Esophagus muscularis mucosa (tissue), 4 donors: ENCODE data around the gene DAB1. TPM values are rescaled to one million over a fixed set of nuclear protein-coding genes. Genes with fewer than 3 reads are reported as not detected.

Experiments used
- DNase-seq: peaks from one replicate; pipeline ENCODE4 v3.0.0-alpha.2; 2017; ENCODE audit errors: extremely low spot score
- H3K27ac ChIP-seq, 4 donors: fragments of 200-600 bp; sonication (generic); replicated peaks in 1 of 4; 1 replicate in 3 of 4; 2 replicates in 1 of 4; pipeline ENCODE4 v1.5.1; 2016 to 2019; ENCODE audit warnings: mild to moderate bottlenecking in 1 of 4
- H3K27me3 ChIP-seq, 4 donors: fragments of 200-600 bp; sonication (generic); one replicate each; pipeline versions ENCODE4 v1.5.1 to v1.6.0; 2016 to 2019
- H3K36me3 ChIP-seq, 4 donors: fragments of 200-600 bp; sonication (generic); one replicate each; pipeline ENCODE4 v1.5.1; 2016 to 2019
- H3K4me1 ChIP-seq, 4 donors: fragments of 200-600 bp; sonication (generic); one replicate each; pipeline ENCODE4 v1.5.1; 2016 to 2019
- H3K4me3 ChIP-seq, 4 donors: fragments of 200-600 bp; sonication (generic); 1 replicate in 2 of 4; 2 replicates in 2 of 4; pipeline ENCODE4 v1.5.1; 2016 to 2019; ENCODE audit warnings: mild to moderate bottlenecking in 4 of 4, moderate library complexity in 1 of 4
- H3K9me3 ChIP-seq, 4 donors: fragments of 200-600 bp; sonication (generic); 1 replicate in 3 of 4; 2 replicates in 1 of 4; pipeline ENCODE4 v1.5.1; 2016 to 2019
- CTCF ChIP-seq, 3 experiments: fragments of 200-600 bp in 2 of 3; fragments of 450-650 bp in 1 of 3; sonication (generic) in 2 of 3; IDR thresholded peaks; one replicate each; pipeline ENCODE4 v1.5.1; 2017 to 2019; ENCODE audit warnings: antibody characterized with exemption in 3 of 3, mild to moderate bottlenecking in 2 of 3, moderate library complexity in 1 of 3
- EP300 ChIP-seq: sonication (generic); formaldehyde crosslinking; IDR thresholded peaks from one replicate; pipeline ENCODE4 v1.6.1; 2017; ENCODE audit warnings: antibody characterized with exemption
- POLR2A ChIP-seq: fragments of 450-650 bp; IDR thresholded peaks from one replicate; pipeline ENCODE4 v1.6.1; 2017; ENCODE audit warnings: antibody characterized with exemption, moderate library complexity, mild to moderate bottlenecking, low read depth
- POLR2AphosphoS5 ChIP-seq, 2 donors: sonication (generic); formaldehyde crosslinking; IDR thresholded peaks; one replicate each; pipeline ENCODE4 v1.6.1; 2017; ENCODE audit warnings: antibody characterized with exemption in 2 of 2
- WGBS: methylation state at CpG from one replicate; pipeline ENCODE4 v1.1.5; 2018; 5-methylcytosine and 5-hydroxymethylcytosine counted together
- intact Hi-C: fragments of 100-400 bp; cut with DNase I; formaldehyde crosslinking; loops from one replicate; pipeline ENCODE4 v1.15.1; 2023
- total RNA-seq, 4 donors: library from RNA; depleted of rRNA; stranded (reverse); fragments of >200 nt; gene quantifications; one replicate each; pipeline versions ENCODE4 v1.1.0 to v1.2.1, GENCODE V29; 2016

The DAB1 gene
- total RNA-seq, 4 donors from 2014 or later = 0.26 to 1.3 (median 0.37) TPM

GRCh38 chr1:57020216-57020615, 403.6 kb downstream of the DAB1 start:
- H3K4me1 ChIP-seq = peaks cover 0 to 7% (median 0%) of the 10 kb centered on the region in 4 donors
- no peaks in the 10 kb centered on the region for H3K27me3 ChIP-seq
- H3K9me3 ChIP-seq = no peaks in the 10 kb centered on the region
- H3K4me3 ChIP-seq = no peak overlapping the region
- 71% methylated on average over 1 of the region's 1 CpG for WGBS
- no peak overlapping the region for H3K27ac ChIP-seq
- H3K36me3 ChIP-seq = no peaks in the 10 kb centered on the region
- DNase-seq = no peak
- intact Hi-C loops = no loop called here
- no peak for TF ChIP-seq CTCF (IDR thresholded peaks at IDR 0.05)
- TF ChIP-seq POLR2AphosphoS5 (IDR thresholded peaks at IDR 0.05) = no peak
- no peak for TF ChIP-seq POLR2A
- TF ChIP-seq EP300 = no peak

GRCh38 chr1:57019236-57019839, 404.5 kb downstream of the DAB1 start:
- Histone ChIP-seq H3K36me3 (no peaks in the 10 kb centered on the region), H3K27ac (no peak overlapping the region), H3K27me3 (no peaks in the 10 kb centered on the region), H3K4me3 (no peak overlapping the region), H3K4me1 (no peaks in the 10 kb centered on the region), H3K9me3 (no peaks in the 10 kb centered on the region)
- 64% methylated on average over 5 of the region's 5 CpGs for WGBS
- DNase-seq = no peak
- no peak for TF ChIP-seq CTCF (IDR thresholded peaks at IDR 0.05)
- no peak for TF ChIP-seq EP300
- no peak for TF ChIP-seq POLR2AphosphoS5 (IDR thresholded peaks at IDR 0.05)
- no peak for TF ChIP-seq POLR2A
- intact Hi-C loops = no loop called here

GRCh38 chr1:57018119-57018518, 405.7 kb downstream of the DAB1 start:
- no peak for DNase-seq
- intact Hi-C loops = no loop called here
- 80% methylated on average over 2 of the region's 2 CpGs for WGBS

GRCh38 chr1:57017717-57018116, 406.1 kb downstream of the DAB1 start:
- no peak overlapping the region for H3K4me3 ChIP-seq
- WGBS = 91% methylated on average over 7 of the region's 7 CpGs

More at GRCh38 chr1:57018119-57018518, 405.7 kb downstream of the DAB1 start:
- H3K27ac ChIP-seq = no peak overlapping the region
- H3K4me1 ChIP-seq = no peaks in the 10 kb centered on the region
- TF ChIP-seq CTCF (IDR thresholded peaks at IDR 0.05) (no peak), EP300 (no peak), POLR2AphosphoS5 (IDR thresholded peaks at IDR 0.05) (no peak), POLR2A (no peak)
- no peaks in the 10 kb centered on the region for H3K36me3 ChIP-seq
- no peaks in the 10 kb centered on the region for H3K27me3 ChIP-seq
- H3K4me3 ChIP-seq = no peak overlapping the region
- H3K9me3 ChIP-seq = no peaks in the 10 kb centered on the region

GRCh38 chr1:57017200-57017599, 406.7 kb downstream of the DAB1 start:
- DNase-seq = no peak
- Histone ChIP-seq H3K36me3 (no peaks in the 10 kb centered on the region), H3K27ac (no peak overlapping the region), H3K27me3 (no peaks in the 10 kb centered on the region), H3K9me3 (no peaks in the 10 kb centered on the region), H3K4me3 (no peak overlapping the region), H3K4me1 (peaks cover 0 to 2% (median 0%) of the 10 kb centered on the region in 4 donors)
- intact Hi-C loops = no loop called here
- 74% methylated on average over 5 of the region's 6 CpGs for WGBS
- TF ChIP-seq EP300 = no peak
- no peak for TF ChIP-seq POLR2AphosphoS5 (IDR thresholded peaks at IDR 0.05)
- no peak for TF ChIP-seq CTCF (IDR thresholded peaks at IDR 0.05)
- TF ChIP-seq POLR2A = no peak

More at GRCh38 chr1:57017717-57018116, 406.1 kb downstream of the DAB1 start:
- no peaks in the 10 kb centered on the region for H3K27me3 ChIP-seq
- intact Hi-C loops = no loop called here
- no peaks in the 10 kb centered on the region for H3K9me3 ChIP-seq
- no peaks in the 10 kb centered on the region for H3K4me1 ChIP-seq
- H3K27ac ChIP-seq = no peak overlapping the region
- no peak for DNase-seq
- TF ChIP-seq EP300 = no peak
- H3K36me3 ChIP-seq = no peaks in the 10 kb centered on the region
